ENCODE data around the gene PDSS2.
"Not testable (repeated sequence)": the region's sequence is repeated elsewhere in the genome, so short reads cannot be mapped to it uniquely, and the experiment has no call there.

Gene PDSS2

DNA sequence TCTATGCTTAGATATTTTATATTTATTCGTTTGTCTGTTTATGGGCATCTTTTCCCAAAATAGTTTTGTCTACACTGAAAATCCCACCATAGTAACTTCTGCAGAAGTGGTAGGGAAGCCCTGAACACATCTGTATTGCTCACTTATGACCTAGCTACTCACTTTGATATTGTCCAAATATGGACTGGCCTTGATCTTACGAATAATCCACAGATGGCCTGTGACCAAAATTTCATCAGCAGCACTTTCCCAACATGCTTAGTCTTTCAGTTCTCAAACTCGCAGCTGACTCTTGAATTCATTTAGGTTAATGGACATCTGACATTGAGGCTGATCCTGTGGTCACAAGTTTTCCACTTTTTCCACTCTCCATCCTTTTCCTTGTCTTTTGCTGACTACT lies 263.2 kb downstream of the PDSS2 start:
- WGBS, 2 experiments (ENCODE audit: insufficient coverage in 2 of 2): 92 to 100% methylated on average over 1 to 2 of the region's 3 CpGs
- no peak overlapping the region for H3K4me3 ChIP-seq (ENCODE audit: extremely low read depth, insufficient read depth, low read length, poor library complexity, severe bottlenecking)
- H3K9me3 ChIP-seq (ENCODE audit: control insufficient read depth, low read length): no peaks in the 10 kb centered on the region

DNA sequence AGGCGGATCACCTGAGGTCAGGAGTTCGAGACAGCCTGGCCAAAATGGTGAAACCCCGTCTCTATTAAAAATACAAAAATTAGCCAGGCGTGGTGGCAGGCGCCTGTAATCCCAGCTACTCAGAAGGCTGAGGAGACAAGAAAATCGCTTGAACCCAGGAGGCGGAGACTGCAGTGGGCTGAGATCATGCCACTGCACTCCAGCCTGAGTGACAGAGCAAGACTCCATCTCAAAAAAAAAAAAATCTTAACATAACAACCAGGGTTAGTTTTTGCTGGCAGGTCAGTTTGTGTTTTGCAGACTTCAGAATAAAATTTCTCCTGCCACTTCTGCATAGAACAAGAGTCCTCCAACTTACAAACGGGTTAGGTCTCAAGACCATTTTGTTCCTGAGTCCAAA lies 264.6 kb downstream of the PDSS2 start:
- not testable (repeated sequence) for H3K4me1 ChIP-seq (ENCODE audit: control insufficient read depth, insufficient read depth, low read length, poor library complexity, severe bottlenecking); H3K4me3 ChIP-seq (ENCODE audit: extremely low read depth, insufficient read depth, low read length, poor library complexity, severe bottlenecking); H3K27ac ChIP-seq (ENCODE audit: low read depth, low read length, severe bottlenecking); H3K36me3 ChIP-seq (ENCODE audit: control insufficient read depth, insufficient read depth, low read length); H3K9me3 ChIP-seq (ENCODE audit: control insufficient read depth, low read length)
- 96 to 100% methylated on average over 5 to 6 of the region's 8 CpGs for WGBS, 2 experiments (ENCODE audit: insufficient coverage in 2 of 2)

More for the DNA sequence above, 263.2 kb downstream of the PDSS2 start:
- H3K4me1 ChIP-seq (ENCODE audit: control insufficient read depth, insufficient read depth, low read length, poor library complexity, severe bottlenecking): no peaks in the 10 kb centered on the region
- H3K36me3 ChIP-seq (ENCODE audit: control insufficient read depth, insufficient read depth, low read length): no peaks in the 10 kb centered on the region
- H3K27ac ChIP-seq (ENCODE audit: low read depth, low read length, severe bottlenecking): no peak overlapping the region

DNA sequence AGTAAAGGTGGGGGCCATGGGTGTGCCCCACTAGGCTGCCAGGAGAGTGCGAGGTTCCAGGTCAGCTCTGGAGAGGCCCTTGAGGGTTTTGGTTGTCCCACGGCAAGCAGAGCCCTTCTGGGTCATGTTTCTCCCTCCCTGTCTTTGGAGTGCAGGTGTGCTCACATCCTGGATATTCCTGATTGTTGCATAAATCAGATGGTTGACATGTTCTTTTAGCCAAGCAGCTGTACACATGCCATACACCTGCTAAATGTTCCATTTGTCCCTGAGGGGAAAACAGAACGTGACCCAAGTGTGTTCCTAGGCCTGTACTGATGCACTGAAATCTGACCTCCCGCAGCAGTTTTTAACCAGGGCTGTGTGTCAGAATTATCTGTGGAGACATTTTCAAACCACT lies 266.5 kb downstream of the PDSS2 start:
- 64 to 93% methylated on average over 2 to 4 of the region's 4 CpGs for WGBS, 2 experiments (ENCODE audit: insufficient coverage in 2 of 2)
- Histone ChIP-seq H3K27ac (ENCODE audit: low read depth, low read length, severe bottlenecking) (no peak overlapping the region), H3K36me3 (ENCODE audit: control insufficient read depth, insufficient read depth, low read length) (no peaks in the 10 kb centered on the region), H3K4me1 (ENCODE audit: control insufficient read depth, insufficient read depth, low read length, poor library complexity, severe bottlenecking) (no peaks in the 10 kb centered on the region), H3K9me3 (ENCODE audit: control insufficient read depth, low read length) (no peaks in the 10 kb centered on the region), H3K4me3 (ENCODE audit: extremely low read depth, insufficient read depth, low read length, poor library complexity, severe bottlenecking) (no peak overlapping the region)

DNA sequence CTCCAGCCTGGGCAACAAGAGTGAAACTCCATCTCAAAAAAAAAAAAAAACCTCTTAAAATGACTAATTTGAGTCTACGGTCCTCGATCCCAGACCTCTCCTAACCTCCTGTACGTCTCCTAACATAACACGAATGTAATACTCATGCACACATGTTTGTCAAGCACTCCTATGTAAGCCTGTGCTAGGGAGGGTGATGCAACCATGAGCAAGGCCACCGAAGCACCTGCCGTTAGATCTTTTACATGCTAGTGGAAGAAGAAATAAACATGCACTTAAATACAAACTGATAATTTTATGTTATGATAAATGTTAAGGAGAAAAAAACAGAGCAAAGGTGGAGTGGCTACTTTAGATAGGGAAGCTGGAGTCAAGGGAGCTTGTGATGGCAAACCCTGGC lies 271.7 kb downstream of the PDSS2 start:
- Histone ChIP-seq H3K36me3 (ENCODE audit: control insufficient read depth, insufficient read depth, low read length) (no peaks in the 10 kb centered on the region), H3K4me3 (ENCODE audit: extremely low read depth, insufficient read depth, low read length, poor library complexity, severe bottlenecking) (no peak overlapping the region), H3K9me3 (ENCODE audit: control insufficient read depth, low read length) (no peaks in the 10 kb centered on the region), H3K27ac (ENCODE audit: low read depth, low read length, severe bottlenecking) (no peak overlapping the region), H3K4me1 (ENCODE audit: control insufficient read depth, insufficient read depth, low read length, poor library complexity, severe bottlenecking) (no peaks in the 10 kb centered on the region)
- 90 to 100% methylated on average over 1 to 2 of the region's 6 CpGs for WGBS, 2 experiments (ENCODE audit: insufficient coverage in 2 of 2)

DNA sequence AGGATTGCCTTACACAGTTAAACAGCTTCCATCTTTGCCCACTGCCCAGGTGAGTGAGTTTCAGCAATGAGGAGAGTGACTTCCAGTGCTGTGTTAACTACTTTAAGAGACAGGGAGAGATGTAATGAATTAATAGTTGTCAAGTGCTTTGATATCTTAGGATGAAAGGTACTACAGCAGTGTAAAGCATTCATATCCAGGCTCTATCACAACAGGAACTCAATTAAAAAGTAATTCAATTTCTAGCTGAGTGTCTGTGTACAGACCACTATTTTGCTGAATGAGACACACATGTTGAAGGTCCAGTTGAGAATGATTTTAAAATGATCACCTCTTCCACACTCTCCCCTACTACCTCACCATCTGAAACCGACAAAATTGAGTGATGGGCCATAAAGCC lies 273.3 kb downstream of the PDSS2 start:
- no peaks in the 10 kb centered on the region for H3K36me3 ChIP-seq (ENCODE audit: control insufficient read depth, insufficient read depth, low read length)
- no peak overlapping the region for H3K27ac ChIP-seq (ENCODE audit: low read depth, low read length, severe bottlenecking)
- H3K4me3 ChIP-seq (ENCODE audit: extremely low read depth, insufficient read depth, low read length, poor library complexity, severe bottlenecking): no peak overlapping the region
- H3K9me3 ChIP-seq (ENCODE audit: control insufficient read depth, low read length): no peaks in the 10 kb centered on the region
- WGBS, 2 experiments (ENCODE audit: insufficient coverage in 2 of 2): no CpG with 5 or more reads among the region's 1 CpG
- H3K4me1 ChIP-seq (ENCODE audit: control insufficient read depth, insufficient read depth, low read length, poor library complexity, severe bottlenecking): no peaks in the 10 kb centered on the region

DNA sequence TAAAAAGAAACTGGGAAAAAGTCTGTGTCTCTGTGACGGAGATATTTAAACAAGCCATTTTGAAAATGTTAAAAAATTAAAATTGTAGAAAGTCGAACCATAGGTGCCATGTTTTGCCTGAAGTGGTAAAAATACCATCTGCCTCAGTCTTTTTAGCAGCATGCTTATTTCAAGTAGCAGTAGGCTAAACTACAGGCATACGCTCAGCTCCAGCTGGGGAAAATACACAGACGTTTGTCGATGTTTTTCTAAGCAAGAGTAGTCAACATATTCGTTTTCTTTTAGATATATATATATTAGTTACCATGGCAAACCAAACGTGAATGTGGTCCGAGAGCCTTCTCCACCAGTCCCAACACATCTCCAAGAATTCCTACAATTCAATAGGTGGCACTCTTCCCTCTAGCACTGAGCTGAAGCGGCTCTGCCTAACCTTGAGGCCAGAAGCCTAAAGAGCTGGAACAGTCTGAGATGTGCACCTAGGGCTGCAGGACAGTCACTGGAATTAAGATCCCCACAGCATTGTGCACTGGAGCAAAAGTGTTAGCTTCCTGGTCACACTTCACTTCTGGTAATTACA lies 273.9 kb downstream of the PDSS2 start:
- Histone ChIP-seq H3K36me3 (ENCODE audit: control insufficient read depth, insufficient read depth, low read length) (no peaks in the 10 kb centered on the region), H3K4me1 (ENCODE audit: control insufficient read depth, insufficient read depth, low read length, poor library complexity, severe bottlenecking) (no peaks in the 10 kb centered on the region), H3K4me3 (ENCODE audit: extremely low read depth, insufficient read depth, low read length, poor library complexity, severe bottlenecking) (no peak overlapping the region), H3K9me3 (ENCODE audit: control insufficient read depth, low read length) (no peaks in the 10 kb centered on the region), H3K27ac (ENCODE audit: low read depth, low read length, severe bottlenecking) (no peak overlapping the region)
- 77% methylated on average over 4 of the region's 9 CpGs for WGBS, 2 experiments (ENCODE audit: insufficient coverage in 2 of 2)

DNA sequence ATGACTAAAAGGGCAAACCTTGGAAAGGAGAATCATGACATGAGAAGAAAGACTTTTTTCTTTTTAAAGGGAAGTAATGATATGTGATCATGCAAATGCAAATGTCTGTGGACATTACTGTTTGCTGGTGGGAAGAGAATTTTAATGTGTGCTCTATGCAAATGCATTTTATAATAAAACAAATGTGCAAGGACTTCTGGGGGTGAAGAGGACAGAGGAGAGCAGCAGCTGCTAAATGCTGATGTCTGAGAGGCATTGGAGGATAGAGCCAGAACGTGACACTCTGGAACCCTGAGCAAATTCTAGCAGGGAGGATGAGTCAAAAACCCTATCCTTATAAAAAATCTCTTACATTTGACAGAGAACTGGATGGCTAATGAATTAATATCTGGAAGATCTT lies 274.9 kb downstream of the PDSS2 start:
- Histone ChIP-seq H3K9me3 (ENCODE audit: control insufficient read depth, low read length) (no peaks in the 10 kb centered on the region), H3K27ac (ENCODE audit: low read depth, low read length, severe bottlenecking) (no peak overlapping the region), H3K4me1 (ENCODE audit: control insufficient read depth, insufficient read depth, low read length, poor library complexity, severe bottlenecking) (no peaks in the 10 kb centered on the region), H3K4me3 (ENCODE audit: extremely low read depth, insufficient read depth, low read length, poor library complexity, severe bottlenecking) (no peak overlapping the region), H3K36me3 (ENCODE audit: control insufficient read depth, insufficient read depth, low read length) (no peaks in the 10 kb centered on the region)
- whole genome bisulfite sequencing, 2 experiments (ENCODE audit: insufficient coverage in 2 of 2): no CpG with 5 or more reads among the region's 1 CpG

DNA sequence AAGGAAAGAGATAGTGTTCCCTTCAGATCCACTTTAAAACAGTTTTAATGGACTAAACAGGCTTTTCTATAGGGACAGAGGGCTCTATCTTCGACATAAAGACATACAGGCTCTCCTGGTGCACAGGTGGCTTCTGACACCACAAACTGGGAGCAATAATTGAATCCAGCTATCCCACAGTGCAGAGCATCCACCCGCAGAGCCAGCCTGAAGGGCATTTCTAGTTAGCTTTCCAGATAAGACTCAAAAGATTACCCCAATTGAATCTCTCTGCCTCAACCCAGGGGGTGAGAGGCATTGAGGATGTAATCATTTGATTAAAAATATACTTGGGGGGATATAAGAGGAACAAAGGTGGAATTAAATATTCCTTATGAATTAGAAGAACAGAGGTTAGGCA lies 279.3 kb downstream of the PDSS2 start:
- 100% methylated on average over 1 of the region's 2 CpGs for WGBS, 2 experiments (ENCODE audit: insufficient coverage in 2 of 2)
- no peak overlapping the region for H3K4me3 ChIP-seq (ENCODE audit: extremely low read depth, insufficient read depth, low read length, poor library complexity, severe bottlenecking)
- H3K36me3 ChIP-seq (ENCODE audit: control insufficient read depth, insufficient read depth, low read length): no peaks in the 10 kb centered on the region
- no peaks in the 10 kb centered on the region for H3K4me1 ChIP-seq (ENCODE audit: control insufficient read depth, insufficient read depth, low read length, poor library complexity, severe bottlenecking)
- no peak overlapping the region for H3K27ac ChIP-seq (ENCODE audit: low read depth, low read length, severe bottlenecking)
- no peaks in the 10 kb centered on the region for H3K9me3 ChIP-seq (ENCODE audit: control insufficient read depth, low read length)

DNA sequence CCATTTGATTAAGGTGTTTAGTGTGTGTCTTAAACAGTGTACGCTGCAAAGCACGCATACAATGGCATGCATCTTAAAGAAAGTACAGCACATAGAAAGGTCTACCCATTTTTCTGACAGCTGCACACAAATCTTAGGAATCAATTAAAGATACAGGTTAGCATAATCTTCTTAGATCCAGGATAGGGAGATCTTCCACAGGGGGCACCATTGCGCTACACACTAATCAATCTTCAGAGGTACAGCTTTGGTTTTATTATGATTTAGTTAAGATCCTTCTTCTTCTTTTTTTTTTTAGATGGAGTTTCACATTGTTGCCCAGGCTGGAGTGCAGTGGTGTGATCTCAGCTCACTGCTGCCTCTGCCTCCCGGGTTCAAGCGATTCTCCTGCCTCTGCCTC lies 280.4 kb downstream of the PDSS2 start:
- H3K36me3 ChIP-seq (ENCODE audit: control insufficient read depth, insufficient read depth, low read length): no peaks in the 10 kb centered on the region
- 90 to 100% methylated on average over 2 to 4 of the region's 5 CpGs for WGBS, 2 experiments (ENCODE audit: insufficient coverage in 2 of 2)
- H3K9me3 ChIP-seq (ENCODE audit: control insufficient read depth, low read length): no peaks in the 10 kb centered on the region
- H3K4me3 ChIP-seq (ENCODE audit: extremely low read depth, insufficient read depth, low read length, poor library complexity, severe bottlenecking): no peak overlapping the region
- H3K27ac ChIP-seq (ENCODE audit: low read depth, low read length, severe bottlenecking): no peak overlapping the region
- no peaks in the 10 kb centered on the region for H3K4me1 ChIP-seq (ENCODE audit: control insufficient read depth, insufficient read depth, low read length, poor library complexity, severe bottlenecking)

DNA sequence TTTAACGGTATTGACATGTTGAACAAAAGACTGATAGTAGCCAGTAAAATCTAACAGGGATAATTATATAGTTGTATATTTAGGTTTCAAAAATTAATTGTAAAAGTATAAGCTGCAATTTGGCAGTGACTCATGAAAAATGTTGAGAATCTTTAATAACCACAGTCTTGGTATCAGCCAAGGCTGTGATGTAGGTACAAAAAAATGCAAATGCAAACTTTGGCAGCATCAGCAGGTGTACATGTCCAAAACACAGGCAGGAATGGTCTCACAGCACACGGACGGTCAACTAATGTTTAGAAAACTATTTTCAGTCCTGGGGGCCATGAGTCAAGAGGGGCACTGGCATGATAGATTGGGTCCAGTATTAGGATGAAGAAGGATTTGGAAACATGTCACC lies 285.6 kb downstream of the PDSS2 start:
- Histone ChIP-seq H3K36me3 (ENCODE audit: control insufficient read depth, insufficient read depth, low read length) (no peaks in the 10 kb centered on the region), H3K9me3 (ENCODE audit: control insufficient read depth, low read length) (no peaks in the 10 kb centered on the region), H3K4me1 (ENCODE audit: control insufficient read depth, insufficient read depth, low read length, poor library complexity, severe bottlenecking) (no peaks in the 10 kb centered on the region), H3K4me3 (ENCODE audit: extremely low read depth, insufficient read depth, low read length, poor library complexity, severe bottlenecking) (no peak overlapping the region), H3K27ac (ENCODE audit: low read depth, low read length, severe bottlenecking) (no peak overlapping the region)
- WGBS, 2 experiments (ENCODE audit: insufficient coverage in 2 of 2): 75 to 100% methylated on average over 2 of the region's 3 CpGs

DNA sequence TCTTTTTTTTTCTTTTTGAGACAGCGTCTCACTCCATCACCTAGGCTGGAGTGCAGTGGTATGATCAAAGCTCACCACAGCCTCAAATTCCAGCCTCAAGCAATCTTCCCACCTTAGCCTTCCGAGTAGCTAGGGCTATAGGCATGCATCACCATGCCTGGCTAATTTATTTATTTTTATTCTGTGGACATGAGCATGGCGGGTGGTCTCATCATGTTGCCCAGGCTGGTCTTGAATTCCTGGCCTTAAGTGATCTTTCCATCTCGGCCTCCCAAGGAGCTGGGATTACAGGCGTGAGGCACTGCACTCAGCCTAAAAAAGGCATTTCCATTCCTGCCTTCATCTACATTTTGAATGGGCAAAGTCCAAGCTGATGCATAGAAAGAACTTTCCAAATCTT lies 287.9 kb downstream of the PDSS2 start:
- WGBS, 2 experiments (ENCODE audit: insufficient coverage in 2 of 2): 82 to 87% methylated on average over 3 to 4 of the region's 5 CpGs
- H3K4me1 ChIP-seq (ENCODE audit: control insufficient read depth, insufficient read depth, low read length, poor library complexity, severe bottlenecking): no peaks in the 10 kb centered on the region
- H3K4me3 ChIP-seq (ENCODE audit: extremely low read depth, insufficient read depth, low read length, poor library complexity, severe bottlenecking): no peak overlapping the region
- no peaks in the 10 kb centered on the region for H3K36me3 ChIP-seq (ENCODE audit: control insufficient read depth, insufficient read depth, low read length)
- no peak overlapping the region for H3K27ac ChIP-seq (ENCODE audit: low read depth, low read length, severe bottlenecking)
- H3K9me3 ChIP-seq (ENCODE audit: control insufficient read depth, low read length): no peaks in the 10 kb centered on the region
